Measurements from ENCODE around the gene HECTD4. TPM values are rescaled to one million over a fixed set of nuclear protein-coding genes. Genes with fewer than 3 reads are reported as not detected.

Gene HECTD4
- total RNA-seq, 1 experiment from 2014 or later, result 51.3 TPM

DNA sequence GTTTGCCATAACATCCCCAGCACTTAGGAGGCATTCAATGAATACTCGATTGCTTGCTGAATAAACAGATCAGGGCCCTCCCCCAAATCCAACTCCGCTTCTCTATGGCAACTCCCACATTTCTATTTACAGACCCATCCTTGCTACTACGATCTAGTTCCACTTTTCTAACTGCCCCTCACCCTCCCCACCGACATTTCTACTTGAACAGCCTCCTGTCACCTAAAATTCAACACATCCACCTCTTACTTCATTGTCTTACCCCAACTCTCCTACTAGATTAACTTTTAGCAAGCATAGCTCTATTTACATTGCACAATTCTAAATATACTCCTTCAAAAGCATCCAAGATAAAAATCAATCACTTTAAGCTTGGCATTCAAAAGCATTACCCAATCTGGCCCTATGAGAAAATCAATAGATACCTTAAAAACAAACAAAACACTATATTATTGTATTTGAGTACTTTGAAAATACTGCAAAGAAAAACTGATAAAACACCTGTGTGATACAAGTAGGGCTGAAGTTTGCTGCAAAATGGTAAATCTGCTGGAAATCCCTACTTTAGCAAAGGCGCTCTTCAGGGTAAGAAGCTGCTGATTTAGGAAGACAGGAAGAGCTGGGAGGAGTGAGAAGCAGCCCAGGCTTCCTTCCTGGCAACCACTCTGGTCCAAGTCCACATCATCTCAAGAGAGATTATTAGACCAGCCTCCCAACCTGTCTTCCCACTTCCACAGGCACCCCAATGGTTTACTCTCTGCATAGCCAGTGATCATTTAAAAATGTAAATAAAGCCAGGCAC, 96.4 kb downstream of the HECTD4 start:
- ATAC-seq, result no peak
- ChIA-PET CTCF (no interaction called here), POLR2A (no interaction called here)

DNA sequence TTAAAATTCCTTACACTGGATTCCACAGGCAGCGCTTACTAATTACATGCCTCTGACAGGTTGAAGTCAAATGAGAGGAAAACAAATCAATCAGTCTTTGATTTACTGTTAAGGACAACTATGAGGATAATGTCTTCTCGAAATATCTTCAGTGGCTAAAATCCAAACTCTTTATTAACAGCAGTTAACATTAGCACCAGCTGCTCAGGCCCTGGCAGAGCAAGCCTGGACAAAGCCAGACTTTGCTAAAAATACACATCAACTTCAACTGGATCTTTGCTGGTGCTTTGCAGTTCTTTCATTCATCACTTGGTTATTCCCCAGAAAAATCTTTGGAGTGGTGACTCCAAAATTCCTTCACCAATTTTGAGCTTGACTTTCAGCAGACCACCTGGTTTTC, 98.7 kb downstream of the HECTD4 start:
- ChIA-PET CTCF (interaction anchor here (0.6 to 0.7 kb wide), 2 partner anchors 29 to 152 kb away, joined by 4 to 9 read pairs; no protein-coding TSS in a partner anchor), POLR2A (no interaction called here)
- no peak overlapping the region for H3K27ac ChIP-seq (ENCODE audit: low read length)
- H3K27me3 ChIP-seq (ENCODE audit: control insufficient read depth, insufficient read depth, low read length), result no peaks in the 10 kb centered on the region
- no peak for DNase-seq (ENCODE audit: low read depth, low spot score)
- no TSS peak for BruUV-seq (replicated peaks)
- H3K4me1 ChIP-seq (ENCODE audit: control insufficient read depth, insufficient read depth, low read length), result no peaks in the 10 kb centered on the region
- no peaks in the 10 kb centered on the region; the same call in 1 of the 2 replicates for H3K9me3 ChIP-seq (ENCODE audit: control insufficient read depth, insufficient read depth, low read depth, low read length)
- no peak for ATAC-seq
- intact Hi-C loops (cut with micrococcal nuclease; ENCODE audit: unreplicated experiment) (no loop called here), in situ Hi-C loops (cut with HindIII; ENCODE audit: low pct_unique_long_range_greater_than_20kb, low sequenced_read_pairs) (no loop called here)
- H3K36me3 ChIP-seq (ENCODE audit: control insufficient read depth, insufficient read depth, low read length), result no peaks in the 10 kb centered on the region; the same call in 1 of the 2 replicates
- H3K4me3 ChIP-seq (ENCODE audit: low read depth in 2 of 2, low read length in 2 of 2), result no peak overlapping the region
- TF ChIP-seq, protein P1, sequence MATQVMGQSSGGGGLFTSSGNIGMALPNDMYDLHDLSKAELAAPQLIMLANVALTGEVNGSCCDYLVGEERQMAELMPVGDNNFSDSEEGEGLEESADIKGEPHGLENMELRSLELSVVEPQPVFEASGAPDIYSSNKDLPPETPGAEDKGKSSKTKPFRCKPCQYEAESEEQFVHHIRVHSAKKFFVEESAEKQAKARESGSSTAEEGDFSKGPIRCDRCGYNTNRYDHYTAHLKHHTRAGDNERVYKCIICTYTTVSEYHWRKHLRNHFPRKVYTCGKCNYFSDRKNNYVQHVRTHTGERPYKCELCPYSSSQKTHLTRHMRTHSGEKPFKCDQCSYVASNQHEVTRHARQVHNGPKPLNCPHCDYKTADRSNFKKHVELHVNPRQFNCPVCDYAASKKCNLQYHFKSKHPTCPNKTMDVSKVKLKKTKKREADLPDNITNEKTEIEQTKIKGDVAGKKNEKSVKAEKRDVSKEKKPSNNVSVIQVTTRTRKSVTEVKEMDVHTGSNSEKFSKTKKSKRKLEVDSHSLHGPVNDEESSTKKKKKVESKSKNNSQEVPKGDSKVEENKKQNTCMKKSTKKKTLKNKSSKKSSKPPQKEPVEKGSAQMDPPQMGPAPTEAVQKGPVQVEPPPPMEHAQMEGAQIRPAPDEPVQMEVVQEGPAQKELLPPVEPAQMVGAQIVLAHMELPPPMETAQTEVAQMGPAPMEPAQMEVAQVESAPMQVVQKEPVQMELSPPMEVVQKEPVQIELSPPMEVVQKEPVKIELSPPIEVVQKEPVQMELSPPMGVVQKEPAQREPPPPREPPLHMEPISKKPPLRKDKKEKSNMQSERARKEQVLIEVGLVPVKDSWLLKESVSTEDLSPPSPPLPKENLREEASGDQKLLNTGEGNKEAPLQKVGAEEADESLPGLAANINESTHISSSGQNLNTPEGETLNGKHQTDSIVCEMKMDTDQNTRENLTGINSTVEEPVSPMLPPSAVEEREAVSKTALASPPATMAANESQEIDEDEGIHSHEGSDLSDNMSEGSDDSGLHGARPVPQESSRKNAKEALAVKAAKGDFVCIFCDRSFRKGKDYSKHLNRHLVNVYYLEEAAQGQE (IDR thresholded peaks at IDR 0.05; ENCODE audit: insufficient read depth in 1 of 2, low read depth in 2 of 2, low read length in 1 of 2), result no peak
- TF ChIP-seq POLR2AphosphoS5 (IDR thresholded peaks at IDR 0.05; ENCODE audit: low read depth, low read length), result no peak
- no peak for TF ChIP-seq TCF7L2 (IDR thresholded peaks at IDR 0.05; ENCODE audit: low read depth, low read length)
- TF ChIP-seq, protein P2, sequence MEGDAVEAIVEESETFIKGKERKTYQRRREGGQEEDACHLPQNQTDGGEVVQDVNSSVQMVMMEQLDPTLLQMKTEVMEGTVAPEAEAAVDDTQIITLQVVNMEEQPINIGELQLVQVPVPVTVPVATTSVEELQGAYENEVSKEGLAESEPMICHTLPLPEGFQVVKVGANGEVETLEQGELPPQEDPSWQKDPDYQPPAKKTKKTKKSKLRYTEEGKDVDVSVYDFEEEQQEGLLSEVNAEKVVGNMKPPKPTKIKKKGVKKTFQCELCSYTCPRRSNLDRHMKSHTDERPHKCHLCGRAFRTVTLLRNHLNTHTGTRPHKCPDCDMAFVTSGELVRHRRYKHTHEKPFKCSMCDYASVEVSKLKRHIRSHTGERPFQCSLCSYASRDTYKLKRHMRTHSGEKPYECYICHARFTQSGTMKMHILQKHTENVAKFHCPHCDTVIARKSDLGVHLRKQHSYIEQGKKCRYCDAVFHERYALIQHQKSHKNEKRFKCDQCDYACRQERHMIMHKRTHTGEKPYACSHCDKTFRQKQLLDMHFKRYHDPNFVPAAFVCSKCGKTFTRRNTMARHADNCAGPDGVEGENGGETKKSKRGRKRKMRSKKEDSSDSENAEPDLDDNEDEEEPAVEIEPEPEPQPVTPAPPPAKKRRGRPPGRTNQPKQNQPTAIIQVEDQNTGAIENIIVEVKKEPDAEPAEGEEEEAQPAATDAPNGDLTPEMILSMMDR (IDR thresholded peaks at IDR 0.05), result no peak
- no peak for TF ChIP-seq SIN3A (IDR thresholded peaks at IDR 0.05; ENCODE audit: borderline replicate concordance, insufficient read depth, low read depth, low read length)

More for the DNA sequence above, 96.4 kb downstream of the HECTD4 start:
- in situ Hi-C loops (cut with HindIII; ENCODE audit: low pct_unique_long_range_greater_than_20kb, low sequenced_read_pairs), result no loop called here
- intact Hi-C loops (cut with micrococcal nuclease; ENCODE audit: unreplicated experiment), result no loop called here
- Histone ChIP-seq H3K27me3 (ENCODE audit: control insufficient read depth, insufficient read depth, low read length) (no peaks in the 10 kb centered on the region), H3K9me3 (ENCODE audit: control insufficient read depth, insufficient read depth, low read depth, low read length) (no peaks in the 10 kb centered on the region; the same call in 1 of the 2 replicates), H3K4me1 (ENCODE audit: control insufficient read depth, insufficient read depth, low read length) (no peaks in the 10 kb centered on the region), H3K4me3 (ENCODE audit: low read depth in 2 of 2, low read length in 2 of 2) (no peak overlapping the region), H3K36me3 (ENCODE audit: control insufficient read depth, insufficient read depth, low read length) (no peaks in the 10 kb centered on the region; the same call in 1 of the 2 replicates), H3K27ac (ENCODE audit: low read length) (no peak overlapping the region)
- BruUV-seq (replicated peaks), result no TSS peak
- TF ChIP-seq TCF7L2 (IDR thresholded peaks at IDR 0.05; ENCODE audit: low read depth, low read length), result no peak
- TF ChIP-seq, protein P1 (IDR thresholded peaks at IDR 0.05; ENCODE audit: insufficient read depth in 1 of 2, low read depth in 2 of 2, low read length in 1 of 2), result no peak
- no peak for TF ChIP-seq POLR2AphosphoS5 (IDR thresholded peaks at IDR 0.05; ENCODE audit: low read depth, low read length)
- TF ChIP-seq SIN3A (IDR thresholded peaks at IDR 0.05; ENCODE audit: borderline replicate concordance, insufficient read depth, low read depth, low read length), result no peak
- TF ChIP-seq, protein P2 (IDR thresholded peaks at IDR 0.05), result no peak
- no peak for DNase-seq (ENCODE audit: low read depth, low spot score)

All from Panc1 (cell line).